MM.1S (cell line): ENCODE data around the gene KIAA0930.

Source experiments
- DNase-seq: peaks from one replicate; pipeline ENCODE4 v3.0.0-alpha.2; 2015
- H2AFZ ChIP-seq: fragments of 300-600 bp; sonication (generic); 2 replicates; pipeline ENCODE4 v1.6.0; 2016; ENCODE audit warnings: antibody characterized with exemption, low read length
- H3F3A ChIP-seq: fragments of 300-600 bp; sonication (generic); 2 replicates; pipeline ENCODE4 v1.6.1; 2016; ENCODE audit warnings: mild to moderate bottlenecking, antibody characterized with exemption, low read length, moderate library complexity, mixed read lengths; ENCODE audit not compliant: insufficient read depth
- H3K27ac ChIP-seq: fragments of 300-600 bp; sonication (generic); 2 replicates; pipeline ENCODE4 v1.5.1; 2016; ENCODE audit warnings: mild to moderate bottlenecking, low read length
- H3K27me3 ChIP-seq: fragments of 300-600 bp; sonication (generic); replicated peaks from 2 replicates; pipeline ENCODE4 v1.6.0; 2016; ENCODE audit warnings: low read length; ENCODE audit not compliant: insufficient read depth
- H3K36me3 ChIP-seq: fragments of 300-600 bp; sonication (generic); replicated peaks from 2 replicates; pipeline ENCODE4 v1.6.1; 2016; ENCODE audit warnings: mild to moderate bottlenecking, low read length, mixed read lengths; ENCODE audit not compliant: insufficient read depth
- H3K4me1 ChIP-seq: fragments of 300-600 bp; sonication (generic); 2 replicates; pipeline ENCODE4 v1.6.1; 2016; ENCODE audit warnings: low read length, mixed read lengths
- H3K4me2 ChIP-seq: fragments of 300-600 bp; sonication (generic); 2 replicates; pipeline ENCODE4 v1.6.0; 2016; ENCODE audit warnings: low read depth, low read length
- H3K4me3 ChIP-seq: fragments of 300-600 bp; sonication (generic); 2 replicates; pipeline ENCODE4 v1.5.1; 2016; ENCODE audit warnings: low read length, mixed read lengths
- H3K79me2 ChIP-seq: fragments of 300-600 bp; sonication (generic); 2 replicates; pipeline ENCODE4 v1.6.1; 2016; ENCODE audit warnings: mixed run types, low read length, mixed read lengths
- H3K9ac ChIP-seq: fragments of 300-600 bp; sonication (generic); 2 replicates; pipeline ENCODE4 v1.6.1; 2016; ENCODE audit warnings: low read length, mixed read lengths
- H3K9me2 ChIP-seq: fragments of 300-600 bp; sonication (generic); replicated peaks from 2 replicates; pipeline ENCODE4 v1.6.1; 2016; ENCODE audit warnings: mild to moderate bottlenecking, low read length, mixed read lengths; ENCODE audit not compliant: insufficient read depth
- H3K9me3 ChIP-seq: fragments of 300-600 bp; sonication (generic); replicated peaks from 2 replicates; pipeline ENCODE4 v1.6.1; 2016; ENCODE audit warnings: mild to moderate bottlenecking, low read length, mixed read lengths; ENCODE audit not compliant: insufficient read depth
- H4K20me1 ChIP-seq: fragments of 300-600 bp; sonication (generic); 2 replicates; pipeline ENCODE4 v1.6.1; 2016; ENCODE audit warnings: mild to moderate bottlenecking, low read length, moderate library complexity, mixed read lengths; ENCODE audit not compliant: insufficient read depth
- EZH2 ChIP-seq: fragments of 300-600 bp; sonication (generic); optimal IDR thresholded peaks from 2 replicates; pipeline ENCODE3; 2017; ENCODE audit warnings: low read depth, mild to moderate bottlenecking, antibody characterized with exemption, low read length, mixed read lengths
- EZH2phosphoT487 ChIP-seq: fragments of 300-600 bp; sonication (generic); IDR thresholded peaks from 2 replicates; pipeline ENCODE4 v1.6.1; 2018; ENCODE audit warnings: antibody characterized with exemption, low read length
- TF ChIP-seq, protein P1 (sequence below): fragments of 300-600 bp; sonication (generic); IDR thresholded peaks from 2 replicates; pipeline ENCODE4 v1.5.1; 2016; ENCODE audit warnings: antibody characterized with exemption, low read length, mixed read lengths

KIAA0930 gene

DNA sequence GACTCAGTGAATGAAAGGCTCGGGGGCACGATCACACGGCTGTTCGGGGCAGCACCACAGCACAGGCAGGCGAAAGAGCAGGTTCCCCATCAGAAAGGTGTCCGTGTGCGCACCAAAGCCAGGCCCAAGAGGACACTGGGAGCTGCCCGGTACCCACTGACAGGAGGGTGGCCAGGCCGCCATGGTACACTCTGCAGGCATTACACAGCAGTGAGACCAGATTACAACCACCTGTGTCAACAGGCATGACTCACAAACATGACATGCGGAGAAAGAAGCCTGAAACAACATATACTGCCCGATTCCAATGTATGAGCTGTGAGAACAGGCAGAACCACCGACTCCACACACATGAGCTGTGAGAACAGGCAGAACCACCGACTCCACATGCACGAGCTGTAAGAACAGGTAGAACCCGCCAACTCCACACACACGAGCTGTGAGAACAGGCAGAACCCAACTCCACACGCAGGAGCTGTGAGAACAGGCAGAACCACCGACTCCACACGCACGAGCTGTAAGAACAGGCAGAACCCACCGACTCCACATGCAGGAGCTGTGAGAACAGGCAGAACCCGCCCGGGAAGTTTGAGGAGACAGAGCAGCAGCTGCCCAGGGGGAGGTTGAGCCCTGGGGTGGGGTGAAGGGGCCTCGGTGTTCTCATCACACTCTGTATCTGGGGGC is 32.6 kb downstream of the KIAA0930 start:
- no peak overlapping the region for H2AFZ ChIP-seq
- H4K20me1 ChIP-seq = no peaks in the 10 kb centered on the region
- no peaks in the 10 kb centered on the region for H3K9me3 ChIP-seq
- no peak overlapping the region for H3K4me3 ChIP-seq
- no peaks in the 10 kb centered on the region for H3K27me3 ChIP-seq
- no peak overlapping the region for H3K4me2 ChIP-seq
- TF ChIP-seq EZH2 (no peak), EZH2phosphoT487 (no peak)
- TF ChIP-seq, protein P1, sequence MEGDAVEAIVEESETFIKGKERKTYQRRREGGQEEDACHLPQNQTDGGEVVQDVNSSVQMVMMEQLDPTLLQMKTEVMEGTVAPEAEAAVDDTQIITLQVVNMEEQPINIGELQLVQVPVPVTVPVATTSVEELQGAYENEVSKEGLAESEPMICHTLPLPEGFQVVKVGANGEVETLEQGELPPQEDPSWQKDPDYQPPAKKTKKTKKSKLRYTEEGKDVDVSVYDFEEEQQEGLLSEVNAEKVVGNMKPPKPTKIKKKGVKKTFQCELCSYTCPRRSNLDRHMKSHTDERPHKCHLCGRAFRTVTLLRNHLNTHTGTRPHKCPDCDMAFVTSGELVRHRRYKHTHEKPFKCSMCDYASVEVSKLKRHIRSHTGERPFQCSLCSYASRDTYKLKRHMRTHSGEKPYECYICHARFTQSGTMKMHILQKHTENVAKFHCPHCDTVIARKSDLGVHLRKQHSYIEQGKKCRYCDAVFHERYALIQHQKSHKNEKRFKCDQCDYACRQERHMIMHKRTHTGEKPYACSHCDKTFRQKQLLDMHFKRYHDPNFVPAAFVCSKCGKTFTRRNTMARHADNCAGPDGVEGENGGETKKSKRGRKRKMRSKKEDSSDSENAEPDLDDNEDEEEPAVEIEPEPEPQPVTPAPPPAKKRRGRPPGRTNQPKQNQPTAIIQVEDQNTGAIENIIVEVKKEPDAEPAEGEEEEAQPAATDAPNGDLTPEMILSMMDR = no peak
- no peaks in the 10 kb centered on the region for H3K4me1 ChIP-seq
- no peak overlapping the region for H3K9ac ChIP-seq
- H3K27ac ChIP-seq = no peak overlapping the region
- H3K9me2 ChIP-seq = no peaks in the 10 kb centered on the region
- peaks cover 57% of the 10 kb centered on the region for H3K79me2 ChIP-seq
- H3K36me3 ChIP-seq = no peaks in the 10 kb centered on the region
- H3F3A ChIP-seq = no peaks in the 10 kb centered on the region
- DNase-seq = no peak

DNA sequence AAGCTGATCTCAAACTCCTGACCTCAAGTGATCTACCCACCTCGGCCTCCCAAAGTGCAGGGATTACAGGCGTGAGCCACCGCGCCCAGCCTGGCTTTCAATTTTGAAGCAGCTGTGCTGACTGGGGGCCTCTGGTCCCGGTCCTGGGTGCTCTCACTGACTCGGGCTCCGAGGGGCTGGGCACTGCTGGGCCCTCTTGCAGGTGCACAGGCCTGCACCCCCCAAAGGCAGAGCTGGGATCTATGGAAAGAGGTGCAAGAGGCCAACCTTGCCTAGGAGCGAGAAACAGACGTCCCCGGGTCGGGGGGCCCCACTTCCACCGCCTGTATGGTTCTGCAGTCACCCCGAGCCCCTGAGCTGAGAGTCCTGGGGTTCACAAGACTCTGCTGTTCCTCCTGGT is 33.2 kb downstream of the KIAA0930 start:
- H3F3A ChIP-seq = no peaks in the 10 kb centered on the region
- TF ChIP-seq, protein P1 = no peak
- TF ChIP-seq EZH2phosphoT487 (no peak), EZH2 (no peak)
- H3K9me2 ChIP-seq = no peaks in the 10 kb centered on the region
- H3K9ac ChIP-seq = no peak overlapping the region
- H2AFZ ChIP-seq = no peak overlapping the region
- H3K9me3 ChIP-seq = no peaks in the 10 kb centered on the region
- H3K4me2 ChIP-seq = no peak overlapping the region
- no peaks in the 10 kb centered on the region for H4K20me1 ChIP-seq
- H3K36me3 ChIP-seq = no peaks in the 10 kb centered on the region
- H3K79me2 ChIP-seq = peaks cover 52% of the 10 kb centered on the region
- H3K27me3 ChIP-seq = no peaks in the 10 kb centered on the region
- no peak overlapping the region for H3K4me3 ChIP-seq
- no peak overlapping the region for H3K27ac ChIP-seq
- H3K4me1 ChIP-seq = no peaks in the 10 kb centered on the region
- DNase-seq = no peak

DNA sequence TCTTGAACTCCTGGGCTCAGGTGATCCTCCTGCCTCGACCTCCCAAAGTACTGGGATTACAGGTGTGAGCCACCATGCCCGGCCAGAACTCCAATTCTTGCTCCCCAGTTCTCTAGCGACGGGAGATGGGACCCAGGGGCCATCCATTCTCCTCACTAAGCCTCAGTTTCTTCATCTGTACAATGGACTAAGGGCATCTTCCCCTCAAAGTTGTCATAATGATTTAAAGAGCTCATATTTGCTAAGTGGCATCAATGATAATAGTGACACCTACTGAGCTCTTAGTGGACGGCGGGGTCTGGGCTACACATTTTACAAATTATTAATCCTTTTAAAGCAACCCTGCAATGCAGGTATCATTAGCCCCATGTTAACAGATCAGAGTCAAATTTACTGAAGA is 34.5 kb downstream of the KIAA0930 start:
- Histone ChIP-seq H3K27ac (no peak overlapping the region), H3F3A (no peaks in the 10 kb centered on the region), H3K27me3 (no peaks in the 10 kb centered on the region), H4K20me1 (no peaks in the 10 kb centered on the region), H3K79me2 (peaks cover 38% of the 10 kb centered on the region), H3K4me3 (no peak overlapping the region), H3K36me3 (no peaks in the 10 kb centered on the region), H3K9me2 (no peaks in the 10 kb centered on the region), H3K4me2 (no peak overlapping the region), H3K4me1 (no peaks in the 10 kb centered on the region), H2AFZ (no peak overlapping the region), H3K9me3 (no peaks in the 10 kb centered on the region), H3K9ac (no peak overlapping the region)
- no peak for DNase-seq
- TF ChIP-seq, protein P1 = no peak
- no peak for TF ChIP-seq EZH2
- no peak for TF ChIP-seq EZH2phosphoT487
